ENCODE data around the gene GPR32.
"Not testable (repeated sequence)": the region's sequence is repeated elsewhere in the genome, so short reads cannot be mapped to it uniquely, and the experiment has no call there.

GPR32 gene

GRCh38 chr19:50804420-50805272 lies 34.4 kb downstream of the GPR32 start:
- DNase-seq = peak; percentile 98

GRCh38 chr19:50808856-50809255 lies 38.6 kb downstream of the GPR32 start:
- no peak for DNase-seq

GRCh38 chr19:50811622-50812238 lies 41.5 kb downstream of the GPR32 start:
- DNase-seq = not testable (repeated sequence)

DNA sequence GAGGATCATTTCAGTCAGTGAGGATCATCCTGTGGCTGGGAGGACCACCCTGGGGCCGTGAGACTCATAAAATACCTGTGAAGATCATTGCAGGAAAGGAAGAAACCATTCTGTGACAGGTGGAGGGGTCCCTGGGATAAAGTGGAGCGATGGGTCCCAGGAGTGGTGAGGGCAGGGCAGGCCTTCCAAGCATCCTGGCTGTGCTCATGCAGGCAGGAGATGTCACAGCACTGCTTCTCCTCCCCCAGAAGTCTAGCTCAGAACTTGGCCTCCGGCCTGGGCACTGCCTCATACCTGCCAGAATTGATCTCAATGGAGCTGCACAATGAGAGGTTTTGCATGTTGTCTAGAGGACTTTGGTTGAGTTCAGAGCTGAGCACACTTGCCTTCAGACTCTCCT lies 42.2 kb downstream of the GPR32 start:
- no peak for DNase-seq

DNA sequence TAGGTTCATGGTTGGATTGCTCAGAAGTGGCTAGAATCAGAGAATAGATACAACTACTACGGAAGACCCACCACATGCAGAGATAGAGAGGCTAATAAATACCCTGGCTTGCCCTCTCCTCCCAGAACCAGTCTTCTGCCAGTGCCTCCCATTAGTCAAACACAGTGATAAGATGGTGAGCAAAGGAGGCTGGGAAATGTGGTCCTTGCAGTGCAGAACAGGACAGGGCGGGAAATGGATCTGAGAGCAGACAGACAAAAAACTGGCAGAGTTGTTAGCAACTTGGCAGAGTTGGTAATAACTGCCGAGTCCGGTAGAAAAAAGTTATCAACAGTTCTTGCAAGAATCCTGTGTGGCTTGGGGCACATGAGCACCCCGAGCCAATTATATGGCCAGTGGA lies 44.6 kb downstream of the GPR32 start:
- no peak for DNase-seq

- no peak for DNase-seq
Measured at GRCh38 chr19:50815439-50815838, 45.2 kb downstream of the GPR32 start.

DNA sequence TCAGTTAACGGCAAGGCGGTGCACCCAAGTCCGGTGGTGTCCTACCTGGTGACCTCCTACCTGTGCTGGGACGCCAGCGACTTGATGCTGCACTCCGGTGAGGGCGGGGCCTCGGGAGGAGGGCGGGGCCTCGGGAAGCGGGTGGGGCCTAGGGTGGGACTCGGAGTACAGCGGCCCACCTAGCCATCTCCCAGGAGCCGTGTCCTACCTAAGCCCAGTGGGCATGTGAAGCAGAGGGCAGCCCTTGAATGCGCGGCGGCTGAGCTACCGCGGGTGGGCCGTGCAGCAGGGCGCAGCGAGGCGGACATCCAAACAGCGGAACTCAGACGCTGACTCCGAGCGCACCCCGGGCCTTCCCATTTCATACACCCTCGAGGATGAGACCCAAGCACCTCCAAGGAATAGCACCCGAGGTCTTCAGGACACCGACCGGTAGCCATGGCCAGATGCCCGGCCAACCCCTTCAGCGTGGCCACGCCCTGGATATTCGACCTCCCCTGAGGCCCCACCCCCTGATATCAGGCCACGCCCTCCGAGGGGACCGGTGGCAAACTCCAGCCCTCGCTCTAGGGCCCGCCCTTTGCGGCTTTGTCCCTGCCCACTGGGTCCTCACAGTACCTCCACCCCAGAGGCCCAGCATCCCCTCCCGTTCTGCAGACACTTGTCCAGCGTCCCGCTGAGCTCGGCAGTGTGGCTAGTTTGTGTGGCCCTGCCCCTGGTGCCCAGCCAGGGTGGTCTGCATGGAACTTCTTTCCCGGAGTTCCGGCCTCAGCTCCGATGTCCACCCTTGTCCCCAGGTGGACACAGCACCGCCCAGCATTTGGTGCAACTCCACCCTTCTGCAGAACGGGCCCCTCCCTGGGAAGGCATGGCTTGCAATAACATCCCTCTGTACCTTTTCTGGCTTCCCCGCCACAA lies 47.9 kb downstream of the GPR32 start:
- no peak for DNase-seq

DNA sequence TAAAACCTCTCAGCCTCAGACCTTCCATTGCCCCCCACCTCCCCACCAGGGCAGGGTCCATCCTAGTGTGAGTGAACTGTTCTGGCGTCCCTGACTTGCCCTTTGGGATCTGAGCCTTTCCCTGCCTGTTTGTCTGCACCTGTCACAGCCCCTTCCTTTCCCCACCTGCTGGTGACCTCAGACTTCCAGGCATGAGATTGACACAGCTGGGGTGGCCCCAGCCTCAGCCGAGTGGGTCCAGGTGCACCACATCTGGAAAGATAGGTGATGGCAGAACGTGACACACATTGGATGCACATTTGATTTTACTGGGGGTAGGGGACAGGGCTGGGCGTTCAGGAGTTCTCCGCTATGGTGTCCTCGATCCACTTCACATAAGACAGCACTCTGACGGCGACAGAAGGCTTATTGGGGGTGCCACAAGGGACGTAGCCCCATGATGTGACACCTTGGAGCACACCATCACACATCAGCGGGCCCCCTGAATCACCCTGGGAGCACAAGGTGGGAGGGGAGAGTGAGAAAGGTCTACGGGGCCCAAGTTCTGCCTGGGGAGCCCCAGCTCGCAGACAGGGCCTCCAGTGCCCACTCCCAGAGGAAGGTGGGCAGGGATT lies 48.7 kb downstream of the GPR32 start:
- DNase-seq = no peak

DNA sequence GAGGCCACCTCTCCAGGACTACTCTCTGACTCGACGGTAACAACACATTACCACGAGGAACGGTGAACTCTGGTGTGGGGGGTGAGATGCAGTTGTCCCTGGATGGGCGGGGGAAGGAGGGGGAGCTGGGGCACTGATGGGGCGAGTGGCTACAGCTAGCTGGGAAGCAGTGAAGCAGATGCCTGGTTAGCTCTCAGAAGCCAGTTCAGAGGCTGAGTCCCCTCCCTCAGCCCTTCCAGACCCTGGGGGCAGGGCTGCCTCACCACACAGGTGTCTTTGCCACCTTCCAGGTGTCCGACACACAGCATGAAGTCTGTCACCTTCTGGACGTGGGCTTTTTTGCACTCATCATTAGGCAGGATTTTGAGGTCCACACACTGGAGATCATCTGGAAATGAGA lies 49.4 kb downstream of the GPR32 start:
- DNase-seq = no peak

- DNase-seq = no peak
Measured at GRCh38 chr19:50820086-50820485, 49.8 kb downstream of the GPR32 start.

GRCh38 chr19:50820549-50821247 lies 50.4 kb downstream of the GPR32 start:
- no peak for DNase-seq

DNA sequence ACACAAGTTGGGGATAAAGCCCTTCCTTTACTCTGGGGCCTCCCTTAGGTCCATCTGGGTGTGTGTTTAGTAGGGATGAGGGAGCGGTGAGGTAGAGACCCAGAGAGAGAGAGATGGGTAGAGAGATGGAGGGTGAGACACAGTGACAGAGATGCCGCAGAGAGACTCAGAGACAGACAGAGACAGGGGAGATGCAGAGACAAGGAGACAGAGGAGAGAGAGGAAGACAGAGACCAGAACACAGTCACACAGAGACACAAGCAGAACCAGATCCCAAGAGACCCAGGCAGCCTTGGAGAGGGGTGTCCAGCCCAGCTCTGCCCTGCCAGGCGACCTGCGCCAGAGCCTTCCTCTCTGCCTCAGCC lies 51.0 kb downstream of the GPR32 start:
- DNase-seq = no peak

Measured in NCI-H446 treated with DMSO at 0.1 percent for 48 hours (cell line).